Activated T-helper 1 cell treated with Interleukin-2 at 50 U/mL for 16 hours (primary cell): Measurements from ENCODE around the gene MTMR10.

ENCODE experiments used
- DNase-seq: peaks from one replicate; pipeline ENCODE4 v3.0.0-alpha.2; 2020; ENCODE audit warnings: low read depth

MTMR10 gene

DNA sequence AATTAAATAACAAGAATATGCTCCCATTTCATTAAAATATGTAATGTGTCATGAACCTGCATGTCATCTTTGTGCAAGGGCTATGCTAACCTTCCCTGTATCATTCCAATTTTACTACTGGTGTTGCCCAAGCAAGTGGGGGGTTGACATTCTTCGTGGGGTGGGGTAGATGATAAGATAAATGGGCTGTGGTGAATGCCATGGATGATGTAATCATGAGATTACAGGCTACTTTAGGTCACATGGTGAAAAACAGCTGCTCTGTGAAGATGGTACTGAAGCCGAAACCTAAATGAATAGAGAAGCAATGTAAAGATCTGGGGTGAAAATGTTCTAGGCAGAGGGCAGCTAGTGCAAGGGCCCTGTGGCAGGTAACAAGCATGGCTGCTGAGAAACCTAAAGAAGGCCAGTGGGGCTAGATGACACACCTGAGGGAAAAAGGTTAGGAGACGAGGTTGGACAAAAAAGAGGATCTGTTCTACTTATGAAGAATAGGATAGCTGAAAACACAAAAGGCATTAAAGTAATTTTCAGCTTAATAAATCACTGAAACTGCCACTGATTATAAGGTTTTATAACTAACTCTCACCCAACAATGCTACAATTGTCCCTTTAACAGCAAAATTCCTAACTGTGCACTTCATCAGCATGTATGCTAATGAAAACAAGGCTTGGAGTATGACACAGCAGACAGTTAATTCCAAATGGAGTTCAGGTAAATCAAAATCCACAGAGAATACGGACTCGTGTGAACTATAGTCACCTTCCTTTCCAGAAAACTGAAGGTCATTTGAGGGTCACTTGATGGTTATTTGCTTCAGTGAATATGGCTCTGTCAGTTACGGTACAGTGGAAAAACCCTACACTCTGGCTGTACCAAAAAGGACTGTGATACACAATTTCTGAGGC is 35.0 kb downstream of the MTMR10 start:
- DNase-seq: no peak

DNA sequence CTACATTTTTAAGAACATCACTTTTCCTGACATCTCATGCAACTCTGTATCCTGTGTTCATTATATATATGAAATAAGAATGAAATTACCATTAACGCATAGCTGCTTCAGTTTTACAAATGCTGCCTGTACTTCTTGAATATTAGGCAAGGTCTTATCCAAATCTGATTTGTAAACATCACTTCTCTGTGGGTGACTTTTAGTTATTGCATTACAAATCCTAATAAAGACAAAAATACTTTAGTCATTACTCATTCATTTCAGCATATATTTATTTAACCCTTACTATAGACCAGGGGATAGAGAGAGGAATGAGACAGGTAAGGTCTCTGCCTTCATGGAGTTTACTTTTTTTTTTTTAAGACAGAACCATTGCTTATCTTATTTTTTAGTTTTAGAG is 36.8 kb downstream of the MTMR10 start:
- no peak for DNase-seq

DNA sequence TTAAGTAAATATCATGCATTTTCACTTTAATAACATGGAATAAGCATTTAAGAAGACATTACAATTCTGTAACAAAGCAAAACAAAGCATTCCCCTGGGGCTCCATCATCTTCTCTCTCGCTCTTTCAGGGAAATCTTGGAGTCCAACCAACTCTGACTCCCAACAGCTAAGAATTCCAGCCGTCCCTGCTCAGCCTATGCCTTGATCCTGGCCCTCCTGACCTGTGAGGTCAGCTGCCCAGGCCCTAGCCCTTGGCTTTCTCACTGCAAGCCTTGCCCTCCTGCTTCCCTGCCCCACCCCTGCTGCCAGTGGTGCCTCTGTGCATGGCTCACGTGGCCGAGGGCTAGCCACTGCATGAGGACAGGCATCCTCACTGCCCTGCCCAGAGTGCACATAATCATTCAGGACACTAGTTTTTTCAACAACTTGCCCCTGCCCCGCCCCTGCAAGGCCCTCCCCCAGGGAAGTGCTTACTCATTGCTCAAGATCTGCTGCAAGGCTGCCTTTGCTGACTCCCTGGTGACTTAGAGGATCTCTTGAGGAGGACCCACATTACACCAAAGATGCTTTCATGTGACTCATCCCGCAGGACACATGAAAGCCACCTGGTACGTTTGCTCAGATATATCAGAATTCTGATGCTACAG is 37.6 kb downstream of the MTMR10 start:
- no peak for DNase-seq

DNA sequence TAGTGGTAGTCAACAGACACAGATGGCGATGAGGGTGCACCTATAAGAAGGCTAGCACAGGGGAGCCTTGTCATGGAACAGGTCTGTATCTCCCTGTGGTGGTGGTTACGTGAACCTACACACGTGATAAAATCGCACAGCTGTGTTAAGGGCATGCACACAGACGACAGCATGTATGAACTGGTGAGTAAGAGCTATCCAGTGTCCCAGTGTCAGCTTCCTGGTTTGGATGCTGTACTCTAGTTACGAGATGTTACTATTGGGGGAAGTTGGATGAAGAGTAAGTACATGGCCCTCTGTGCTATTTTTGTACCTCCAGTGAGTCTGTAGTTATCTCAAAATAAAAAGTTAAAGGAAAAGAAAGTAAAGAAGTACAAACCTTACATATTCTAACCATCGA is 38.2 kb downstream of the MTMR10 start:
- DNase-seq: no peak

DNA sequence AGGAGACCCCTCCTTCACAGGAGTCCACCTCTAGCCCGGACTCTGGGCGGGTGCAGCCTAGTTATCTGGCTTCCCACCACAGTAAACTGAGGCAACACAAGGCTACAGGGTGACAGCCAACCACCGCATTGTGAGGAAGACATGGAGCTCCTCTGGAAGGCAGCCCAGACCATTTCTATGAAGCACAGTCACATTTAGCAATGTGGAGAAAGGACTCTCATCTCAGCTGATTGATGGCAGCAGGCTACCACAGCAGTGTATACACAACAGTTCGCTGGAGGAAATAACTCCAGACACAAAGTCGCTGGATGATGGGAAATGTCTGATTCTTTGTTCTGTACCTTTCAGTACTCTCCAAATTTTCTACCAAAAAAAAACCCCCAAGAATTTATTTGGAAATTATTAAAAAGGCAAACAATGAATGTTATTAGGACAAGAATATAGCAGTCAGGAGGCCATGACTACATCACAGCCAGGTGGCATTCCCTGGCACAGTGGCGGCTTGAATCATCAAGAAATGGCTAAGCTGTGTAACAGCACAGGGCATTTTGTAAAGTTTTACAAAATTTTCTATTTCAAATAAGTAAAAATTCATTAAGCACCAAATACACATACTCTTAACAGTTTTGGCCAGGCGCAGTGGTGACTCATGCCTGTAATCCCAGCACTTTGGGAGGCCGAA is 47.6 kb downstream of the MTMR10 start:
- DNase-seq: no peak

DNA sequence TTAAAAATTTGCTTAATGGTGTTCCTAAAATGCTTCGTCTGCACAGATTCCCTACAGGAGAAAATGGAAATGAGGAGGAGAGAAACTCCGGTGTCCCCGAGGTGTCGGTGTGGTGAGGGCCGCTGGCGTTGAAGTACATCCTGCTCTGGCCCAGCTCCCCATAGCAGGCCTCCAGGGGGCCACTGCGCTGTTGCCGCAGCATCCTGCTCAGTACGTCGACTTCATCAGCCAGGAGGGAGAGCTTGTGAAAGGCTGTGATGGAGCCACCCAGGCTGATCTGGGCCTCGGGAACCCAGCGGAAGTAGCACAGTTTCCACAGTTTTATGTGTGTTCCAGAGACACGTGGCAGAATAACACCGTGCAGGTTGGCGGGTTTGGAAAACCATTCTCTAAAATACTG is 49.9 kb downstream of the MTMR10 start:
- no peak for DNase-seq

DNA sequence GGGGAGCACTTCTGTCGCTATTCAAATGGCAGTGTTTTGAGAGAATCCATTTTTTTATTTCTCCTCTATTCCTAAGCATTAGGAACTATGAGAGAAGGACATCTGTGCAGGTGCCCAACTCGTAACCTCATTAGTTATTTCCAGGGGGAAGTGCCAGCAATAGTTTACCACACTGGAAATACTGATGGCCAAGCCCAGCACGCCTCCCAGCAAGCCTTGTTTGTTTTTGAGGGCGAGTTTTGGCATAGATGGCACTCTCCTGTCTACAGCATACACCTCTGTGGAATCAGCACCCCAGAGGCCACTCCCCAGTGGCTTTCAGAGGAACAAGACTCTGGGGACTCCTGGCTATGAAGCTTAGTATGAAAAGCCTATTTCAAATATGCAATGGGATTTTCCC is 51.1 kb downstream of the MTMR10 start:
- DNase-seq: no peak

DNA sequence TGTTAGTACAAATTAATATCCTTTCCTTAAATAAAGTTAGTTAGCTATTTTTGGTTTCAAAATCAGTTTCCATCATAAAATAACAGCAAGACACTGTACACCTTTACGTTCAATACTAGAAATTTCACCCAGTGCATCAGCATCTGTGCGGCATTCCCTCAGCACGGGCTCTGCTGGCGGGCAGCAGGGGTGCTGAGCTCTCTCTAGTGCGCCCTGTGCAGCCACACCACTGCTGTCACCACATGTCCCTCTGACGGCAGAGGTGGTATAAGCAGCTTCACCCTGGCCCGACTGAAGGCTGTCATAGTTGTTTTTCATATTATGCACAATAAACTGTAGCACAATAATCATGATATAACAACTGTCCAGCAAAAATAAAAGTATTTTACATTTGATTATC is 52.3 kb downstream of the MTMR10 start:
- no peak for DNase-seq

DNA sequence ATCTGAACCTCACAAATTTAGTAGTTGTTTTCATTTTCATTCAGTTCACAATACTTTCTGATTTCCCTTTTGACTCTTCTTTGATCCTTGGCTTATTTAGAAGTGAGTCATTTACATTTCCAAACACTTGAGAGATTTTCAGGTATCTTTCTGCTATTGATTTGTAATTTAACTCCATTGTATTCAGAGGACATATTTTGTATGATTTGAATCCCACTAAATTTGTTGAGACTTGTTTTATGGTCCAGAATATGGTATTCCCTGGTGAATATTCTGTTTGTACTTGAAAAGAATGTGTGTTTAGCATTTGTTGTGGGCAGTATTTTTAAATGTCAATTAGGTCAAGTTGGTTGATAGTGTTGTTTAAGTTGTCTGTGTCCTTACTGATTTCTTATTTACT is 58.1 kb downstream of the MTMR10 start:
- no peak for DNase-seq

DNA sequence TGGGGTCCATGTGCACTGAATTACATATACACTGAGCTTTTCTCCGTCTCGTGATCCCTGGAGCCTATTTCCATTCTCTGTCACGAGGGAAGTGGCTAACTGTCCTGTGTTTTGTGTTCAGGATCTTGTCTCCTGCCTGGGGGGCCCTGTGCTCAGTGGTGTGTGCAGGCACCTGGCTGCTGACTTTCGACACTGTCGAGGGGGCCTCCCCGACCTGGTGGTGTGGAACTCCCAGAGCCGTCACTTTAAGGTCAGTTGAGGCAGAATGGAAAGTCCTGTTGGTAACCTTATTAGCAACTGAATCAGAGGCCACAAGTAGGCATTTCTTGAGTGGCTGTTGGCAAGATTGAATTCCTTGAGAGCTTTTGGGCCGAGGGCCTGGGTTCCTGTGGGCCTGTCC is 61.0 kb downstream of the MTMR10 start:
- no peak for DNase-seq

DNA sequence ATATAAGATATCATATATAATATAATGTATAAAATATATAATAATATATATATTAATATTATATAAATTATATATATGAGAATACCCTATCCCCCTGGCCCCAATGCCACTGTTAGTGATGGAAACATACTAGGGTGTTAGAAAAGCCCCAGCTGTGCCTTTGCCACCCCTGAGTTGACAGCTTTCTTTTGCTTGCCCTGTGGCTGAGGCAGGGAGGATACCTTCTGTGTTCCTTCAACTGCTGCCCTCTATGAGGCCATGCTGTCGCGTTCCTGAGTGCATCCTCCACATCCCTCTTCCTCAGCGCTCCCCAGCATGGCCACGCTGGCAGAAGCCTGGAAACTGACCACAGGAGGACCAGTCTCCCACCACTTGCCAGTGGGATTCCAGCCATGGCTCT is 61.4 kb downstream of the MTMR10 start:
- DNase-seq: no peak

DNA sequence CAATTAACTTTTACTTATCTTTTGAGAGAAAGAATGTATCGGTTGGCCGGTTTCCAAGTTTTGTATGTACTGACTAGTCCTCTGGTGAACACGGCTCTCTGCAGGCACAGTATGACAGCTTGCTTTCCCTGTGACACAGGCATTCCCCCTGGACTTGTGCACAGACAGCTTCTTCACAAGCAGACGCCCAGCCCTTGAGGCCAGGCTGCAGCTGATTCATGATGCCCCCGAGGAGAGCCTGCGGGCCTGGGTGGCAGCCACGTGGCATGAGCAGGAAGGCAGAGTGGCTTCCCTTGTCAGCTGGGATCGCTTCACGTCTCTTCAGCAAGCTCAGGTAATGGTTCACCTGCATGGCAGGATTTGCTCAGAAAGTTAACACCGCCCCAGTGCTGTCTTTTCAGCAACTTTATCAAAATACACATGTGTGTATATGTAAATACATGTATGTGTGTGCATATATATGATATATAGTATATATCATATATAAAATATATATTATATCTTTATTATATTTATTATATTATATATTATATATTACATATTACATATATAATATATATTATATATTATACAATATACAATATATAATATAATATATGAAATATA is 62.3 kb downstream of the MTMR10 start:
- no peak for DNase-seq

DNA sequence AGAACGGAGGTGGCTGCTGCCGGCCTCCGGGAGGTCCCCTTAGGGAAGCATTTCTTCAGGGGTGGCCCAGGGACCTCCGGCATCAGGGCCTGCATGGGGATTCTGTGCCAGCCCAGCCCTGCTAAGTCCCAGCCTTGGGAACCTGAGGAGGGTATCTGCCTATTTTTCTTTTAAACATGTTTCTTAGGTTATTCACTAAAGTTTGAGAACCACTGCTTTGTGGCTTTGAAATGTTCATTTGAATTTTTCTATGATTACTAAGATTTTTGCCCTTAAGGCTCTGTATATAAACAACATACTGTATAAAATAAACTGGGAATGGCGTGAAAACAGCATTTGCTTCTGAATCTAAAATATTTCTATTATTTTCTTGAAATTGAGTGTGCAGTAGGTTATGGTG is 63.4 kb downstream of the MTMR10 start:
- DNase-seq: no peak

DNA sequence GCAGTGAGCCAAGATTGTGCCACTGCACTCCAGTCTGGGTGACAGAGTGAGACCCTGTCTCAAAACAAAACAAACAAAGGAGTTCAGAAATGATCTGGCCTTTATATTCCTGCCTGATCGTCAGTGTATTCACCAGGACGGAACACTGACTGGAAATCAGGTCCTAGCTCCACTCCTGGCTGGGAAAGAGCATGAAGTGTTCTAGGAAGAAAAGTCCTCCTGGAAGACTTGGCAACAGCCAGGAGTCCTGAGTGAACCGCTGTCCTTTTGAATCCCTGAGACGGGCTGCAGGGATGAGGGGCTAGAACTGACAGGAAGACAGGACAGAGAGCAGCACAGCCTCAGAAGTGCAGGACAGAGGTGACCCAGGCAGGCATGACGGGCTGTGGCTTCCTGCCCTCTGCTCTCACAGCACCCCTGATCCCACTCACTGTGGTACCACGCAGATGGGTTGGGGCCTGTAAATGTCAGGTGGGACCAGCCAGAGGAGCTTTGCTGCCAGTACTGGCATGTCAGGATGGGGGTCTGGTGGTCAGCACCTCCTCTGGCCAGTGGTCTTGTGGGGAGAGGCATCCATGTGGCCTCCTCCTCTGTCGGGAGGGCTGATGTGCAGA is 64.2 kb downstream of the MTMR10 start:
- DNase-seq: no peak

DNA sequence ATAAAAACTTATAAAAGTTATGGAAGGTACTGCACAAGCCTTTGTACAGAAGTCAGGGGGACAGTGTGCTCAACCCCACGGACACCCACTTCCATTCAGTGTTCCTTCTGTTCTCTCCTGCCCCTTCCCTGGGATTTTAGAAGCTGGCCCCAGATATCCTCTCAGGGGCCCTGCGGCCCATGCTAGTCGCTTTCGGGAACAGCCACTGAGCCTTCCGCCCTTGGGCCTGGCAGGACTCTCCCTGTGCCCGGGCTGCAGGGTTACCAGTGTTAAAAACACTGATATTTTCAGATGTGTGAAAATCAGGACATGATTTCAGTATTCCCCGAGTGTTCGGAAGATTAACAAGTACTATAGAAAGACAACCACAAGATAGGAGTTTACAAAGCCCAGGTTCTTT is 65.3 kb downstream of the MTMR10 start:
- no peak for DNase-seq

DNA sequence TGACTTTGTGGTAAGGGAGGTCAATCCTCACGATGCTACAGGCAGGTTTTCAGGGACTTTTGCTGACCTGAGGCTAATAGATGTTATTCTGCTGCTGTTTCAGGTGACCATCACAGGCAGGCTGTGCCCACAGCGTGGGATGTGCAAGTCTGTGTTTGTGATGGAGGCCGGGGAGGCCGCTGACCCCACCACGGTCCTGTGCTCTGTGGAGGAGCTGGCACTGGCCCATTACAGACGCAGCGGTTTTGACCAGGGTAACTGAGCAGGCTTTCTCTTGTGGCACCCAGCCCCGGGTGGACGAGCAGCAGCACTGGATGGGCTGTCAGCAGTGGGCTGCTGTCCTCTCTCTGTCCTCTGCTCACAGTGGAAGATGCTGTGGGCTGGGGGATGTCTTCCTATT is 65.7 kb downstream of the MTMR10 start:
- DNase-seq: no peak

DNA sequence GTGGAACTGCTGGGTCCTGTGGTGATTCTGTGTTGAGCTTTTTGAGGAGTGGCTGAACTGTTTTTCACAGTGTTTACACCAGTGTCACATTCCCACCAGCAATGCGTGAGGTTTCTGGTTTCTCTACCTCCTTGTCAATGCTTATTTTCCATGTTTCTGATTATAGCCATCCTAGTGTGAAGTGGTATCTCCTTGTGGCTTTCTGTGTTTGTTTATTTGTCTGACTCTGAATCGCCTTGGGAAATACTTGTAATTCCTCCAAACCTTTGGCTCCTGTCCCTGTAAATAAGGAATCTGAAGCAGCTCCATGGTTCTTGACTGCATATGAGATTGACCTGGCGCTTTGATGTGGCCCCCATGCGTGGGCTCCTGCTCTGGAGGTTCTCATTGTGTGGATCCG is 67.1 kb downstream of the MTMR10 start:
- DNase-seq: no peak

DNA sequence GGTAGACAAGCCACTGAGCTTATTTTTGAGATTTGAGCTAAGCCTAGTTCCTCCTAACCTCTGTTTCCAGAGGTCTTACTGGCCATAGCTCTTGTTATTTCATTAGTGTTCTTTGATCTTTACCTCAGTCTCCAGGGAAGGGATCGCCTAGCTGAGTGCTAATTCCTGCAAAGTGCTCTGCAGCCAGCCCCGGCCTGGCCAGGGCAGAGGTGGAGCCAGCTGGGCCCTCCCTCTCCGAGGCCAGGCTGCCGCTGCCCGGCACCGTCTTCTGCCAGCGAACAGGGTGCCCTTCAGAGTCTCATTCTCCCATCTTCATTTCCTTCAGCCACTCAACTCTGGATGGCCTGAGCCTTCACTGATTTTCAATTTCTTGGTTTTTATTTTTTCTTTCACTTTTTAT is 68.0 kb downstream of the MTMR10 start:
- no peak for DNase-seq

DNA sequence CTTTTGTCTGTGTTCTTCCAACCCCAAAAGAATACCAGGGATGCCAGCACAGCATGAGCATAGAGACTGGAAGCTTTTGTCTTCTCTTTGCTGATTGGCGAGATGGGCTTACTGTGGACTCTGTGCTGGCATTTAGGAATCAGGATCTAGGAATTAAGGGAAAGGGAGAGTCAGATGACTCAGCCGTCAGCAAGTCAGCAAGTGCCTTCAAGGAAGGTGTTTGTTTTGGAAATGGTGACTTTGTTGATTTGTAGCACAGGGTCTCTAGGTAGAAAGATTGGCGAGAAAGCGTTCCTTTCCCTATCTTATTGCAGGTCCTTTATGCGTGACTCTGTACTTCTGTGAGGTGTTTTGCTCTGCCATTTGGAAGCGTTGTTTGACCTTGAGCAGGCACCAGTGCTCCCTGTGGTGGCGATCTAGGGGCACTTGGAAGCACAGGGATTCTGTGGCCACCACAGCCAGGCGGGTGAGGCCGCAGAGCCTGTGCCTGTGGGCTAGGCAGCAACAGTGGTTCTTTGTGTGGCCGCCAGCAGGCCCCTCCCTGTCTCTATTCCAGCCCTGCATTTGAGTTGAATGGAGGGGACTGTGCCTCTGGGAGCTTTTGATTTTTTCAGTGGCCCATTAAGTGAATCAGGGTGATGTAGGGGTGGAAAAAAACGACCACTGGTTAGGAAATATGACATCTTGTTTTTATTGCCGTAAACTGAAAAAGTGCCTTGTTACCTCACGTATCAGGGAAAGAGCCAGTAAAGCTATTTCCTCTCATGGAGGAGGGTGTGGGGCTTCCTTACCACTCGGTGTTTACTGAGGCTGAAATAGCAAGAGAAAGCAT is 68.7 kb downstream of the MTMR10 start:
- no peak for DNase-seq

DNA sequence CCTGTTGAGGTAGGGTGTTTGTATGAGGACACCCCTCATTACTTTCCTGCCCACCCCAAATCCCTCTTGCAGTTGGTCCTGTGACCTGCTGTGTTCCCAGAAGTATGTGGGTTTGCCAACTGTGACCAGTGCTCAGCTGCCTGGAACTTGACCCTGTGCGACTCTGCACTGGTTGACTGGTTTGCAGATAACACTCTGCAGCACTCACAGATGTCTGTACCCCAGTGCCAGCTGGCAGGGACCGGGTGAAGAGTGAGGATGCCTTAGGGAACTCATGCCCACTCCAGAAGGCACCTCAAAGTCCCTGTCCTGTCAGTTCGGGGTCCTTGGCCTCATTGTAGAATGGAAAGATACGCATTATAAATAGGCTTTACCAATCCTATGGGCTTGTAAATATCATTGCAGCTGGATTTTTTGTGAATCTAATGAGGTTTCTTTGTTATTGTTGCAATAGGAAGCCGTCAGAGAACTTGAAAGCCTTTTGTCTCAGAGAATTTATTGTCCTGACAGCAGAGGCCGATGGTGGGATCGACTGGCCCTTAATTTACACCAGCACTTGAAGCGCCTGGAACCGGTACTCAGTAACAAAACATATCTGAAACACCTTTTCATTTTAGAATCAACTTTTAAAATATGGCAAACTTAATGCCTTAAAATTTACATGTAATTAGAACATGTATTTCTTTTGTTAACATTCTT is 69.5 kb downstream of the MTMR10 start:
- DNase-seq: no peak

DNA sequence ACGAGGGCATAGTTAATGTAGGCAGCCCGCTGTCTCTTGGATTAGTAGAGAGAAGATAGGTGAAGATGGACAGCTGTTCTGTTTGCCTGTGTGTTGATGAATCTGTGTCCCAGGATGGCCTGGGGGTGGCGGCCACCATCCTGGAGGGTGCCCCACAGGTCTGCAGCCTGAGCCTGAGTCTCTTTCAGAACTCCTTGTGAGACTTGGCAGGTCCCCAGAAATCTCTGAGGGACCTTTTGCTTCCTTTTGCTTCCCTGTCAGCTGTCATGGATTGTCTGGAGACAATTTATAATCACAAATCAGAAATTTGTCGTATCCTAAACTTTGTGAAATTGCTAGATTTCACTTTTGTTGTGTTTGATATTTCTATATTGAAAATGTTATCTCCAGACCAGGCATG is 70.3 kb downstream of the MTMR10 start:
- DNase-seq: no peak
